Testis (tissue), 3 donors: Measurements from ENCODE around the gene SSTR5. TPM values are rescaled to one million over a fixed set of nuclear protein-coding genes. Genes with fewer than 3 reads are reported as not detected.

ENCODE experiments used
- DNase-seq: peaks from one replicate; pipeline ENCODE4 v3.0.0-alpha.2; 2019
- H3K27ac ChIP-seq, 2 donors: fragments of 200-600 bp; sonication (generic); one replicate each; pipeline ENCODE4 v1.5.1; 2019
- H3K27me3 ChIP-seq: fragments of 200-600 bp; sonication (generic); one replicate; pipeline ENCODE4 v1.5.1; 2019
- H3K36me3 ChIP-seq: fragments of 200-600 bp; sonication (generic); one replicate; pipeline ENCODE4 v1.5.1; 2017; ENCODE audit warnings: low read depth; ENCODE audit errors: missing control alignments
- H3K4me1 ChIP-seq: fragments of 200-600 bp; sonication (generic); one replicate; pipeline ENCODE4 v1.5.1; 2019
- H3K4me3 ChIP-seq, 2 donors: fragments of 200-600 bp; sonication (generic); one replicate each; pipeline ENCODE4 v1.5.1; 2017 to 2019
- H3K9me3 ChIP-seq: fragments of 200-600 bp; sonication (generic); one replicate; pipeline ENCODE4 v1.5.1; 2017
- POLR2A ChIP-seq: fragments of 450-650 bp; IDR thresholded peaks from one replicate; pipeline ENCODE4 v1.6.1; 2017; ENCODE audit warnings: antibody characterized with exemption, mild to moderate bottlenecking, moderate library complexity
- WGBS, 2 donors: methylation state at CpG; one replicate each; pipeline ENCODE4 v1.1.5; 2018; 5-methylcytosine and 5-hydroxymethylcytosine counted together
- intact Hi-C: fragments of 100-400 bp; cut with DNase I; formaldehyde crosslinking; loops from one replicate; pipeline ENCODE4 v1.15.1; 2023; ENCODE audit warnings: low total_unique reads
- polyA plus RNA-seq: library from polyadenylated mRNA; stranded (reverse); fragments of 350-450 nt; fragmentation: Illumina TruSeq; extraction: RNeasy Lipid Tissue Mini Kit (QIAGEN cat#74804); gene quantifications from one replicate; pipeline ENCODE4 v1.2.3, GENCODE V29; 2014; ENCODE audit warnings: low read depth, low replicate concordance; ENCODE audit not compliant: insufficient read depth
- total RNA-seq, 2 donors: library from RNA; depleted of rRNA; stranded (reverse); fragments of >200 nt; gene quantifications; one replicate each; pipeline ENCODE4 v1.2.3, GENCODE V29; 2016
- TF ChIP-seq, protein P1 (sequence below), 3 experiments: fragments of 450-650 bp in 2 of 3; fragments of 200-600 bp in 1 of 3; sonication (generic) in 1 of 3; IDR thresholded peaks; one replicate each; pipeline ENCODE4 v1.5.1; 2016 to 2019; ENCODE audit warnings: antibody characterized with exemption in 3 of 3, mild to moderate bottlenecking in 2 of 3, moderate library complexity in 1 of 3

Gene SSTR5
- total and polyA plus RNA-seq, 3 donors from 2014 or later: 0.31 TPM; not detected in 2

DNA sequence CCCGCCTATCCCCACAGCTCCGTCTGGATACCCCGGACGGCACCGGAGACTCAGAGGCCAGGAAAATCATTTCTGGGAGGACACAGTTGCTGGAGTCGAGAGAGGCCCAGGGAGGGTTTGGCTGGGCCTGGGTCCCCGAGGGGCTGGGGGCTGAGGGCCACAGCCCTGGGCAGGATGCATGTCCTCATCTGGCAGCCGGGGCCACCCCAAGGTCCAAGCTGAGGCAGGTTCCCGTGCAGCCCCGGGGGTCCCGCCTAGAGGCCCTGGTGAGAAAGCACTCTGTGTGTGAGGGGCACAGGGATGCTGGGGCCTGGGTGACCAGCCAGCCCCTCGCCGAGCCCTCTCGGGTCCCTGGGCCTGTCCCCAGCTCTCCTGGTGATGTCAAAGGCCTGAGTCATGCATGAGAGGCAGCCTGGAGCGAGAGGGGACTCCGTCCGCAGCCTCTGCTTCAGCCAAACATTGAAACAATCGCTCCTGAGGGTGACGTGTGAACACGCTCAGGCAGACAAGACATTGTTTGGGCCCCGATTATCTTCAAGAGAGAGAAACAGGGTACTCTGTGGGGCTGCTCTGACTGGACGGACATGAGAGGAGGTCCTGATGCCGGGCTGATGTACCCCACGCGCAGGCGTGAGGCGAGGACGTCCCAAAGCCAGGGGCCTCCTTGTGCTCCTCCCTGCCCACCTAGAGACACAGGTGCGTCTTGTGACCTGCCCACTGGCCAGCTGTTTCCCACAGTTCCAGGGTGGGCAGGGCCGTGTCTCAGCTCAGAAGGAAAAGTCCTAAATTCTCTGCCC is 49.3 kb downstream of the SSTR5 start:
- no peaks in the 10 kb centered on the region for H3K9me3 ChIP-seq
- intact Hi-C loops: no loop called here
- no peaks in the 10 kb centered on the region for H3K27me3 ChIP-seq
- H3K27ac ChIP-seq: no peak overlapping the region
- no peaks in the 10 kb centered on the region for H3K36me3 ChIP-seq
- TF ChIP-seq, protein P1, sequence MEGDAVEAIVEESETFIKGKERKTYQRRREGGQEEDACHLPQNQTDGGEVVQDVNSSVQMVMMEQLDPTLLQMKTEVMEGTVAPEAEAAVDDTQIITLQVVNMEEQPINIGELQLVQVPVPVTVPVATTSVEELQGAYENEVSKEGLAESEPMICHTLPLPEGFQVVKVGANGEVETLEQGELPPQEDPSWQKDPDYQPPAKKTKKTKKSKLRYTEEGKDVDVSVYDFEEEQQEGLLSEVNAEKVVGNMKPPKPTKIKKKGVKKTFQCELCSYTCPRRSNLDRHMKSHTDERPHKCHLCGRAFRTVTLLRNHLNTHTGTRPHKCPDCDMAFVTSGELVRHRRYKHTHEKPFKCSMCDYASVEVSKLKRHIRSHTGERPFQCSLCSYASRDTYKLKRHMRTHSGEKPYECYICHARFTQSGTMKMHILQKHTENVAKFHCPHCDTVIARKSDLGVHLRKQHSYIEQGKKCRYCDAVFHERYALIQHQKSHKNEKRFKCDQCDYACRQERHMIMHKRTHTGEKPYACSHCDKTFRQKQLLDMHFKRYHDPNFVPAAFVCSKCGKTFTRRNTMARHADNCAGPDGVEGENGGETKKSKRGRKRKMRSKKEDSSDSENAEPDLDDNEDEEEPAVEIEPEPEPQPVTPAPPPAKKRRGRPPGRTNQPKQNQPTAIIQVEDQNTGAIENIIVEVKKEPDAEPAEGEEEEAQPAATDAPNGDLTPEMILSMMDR (IDR thresholded peaks at IDR 0.05): no peak
- H3K4me3 ChIP-seq: no peak overlapping the region
- WGBS, 2 donors: 77 to 82% methylated on average over 19 to 30 of the region's 30 CpGs
- peaks cover 8% of the 10 kb centered on the region for H3K4me1 ChIP-seq
- DNase-seq: no peak

DNA sequence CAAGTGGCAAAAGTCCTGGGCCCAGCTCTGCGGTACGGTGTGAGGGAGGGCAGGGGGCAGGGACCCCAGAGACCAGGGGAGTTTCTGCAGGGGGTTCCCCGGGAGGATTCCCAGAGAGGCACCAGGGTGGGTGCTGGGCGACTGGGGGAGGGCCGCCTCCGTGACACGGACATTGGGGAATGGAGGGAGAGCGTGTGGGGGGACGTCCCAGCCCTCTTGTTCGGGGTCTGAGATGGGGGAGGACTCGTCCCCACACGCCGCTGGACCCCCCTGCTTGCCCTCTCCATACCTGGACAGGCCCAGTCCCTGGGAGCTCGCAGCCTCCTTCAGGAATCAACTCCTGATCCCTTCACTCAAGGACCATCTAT is 49.8 kb downstream of the SSTR5 start:
- Histone ChIP-seq H3K9me3 (no peaks in the 10 kb centered on the region), H3K27ac (no peak overlapping the region), H3K27me3 (no peaks in the 10 kb centered on the region), H3K4me1 (peaks cover 2% of the 10 kb centered on the region), H3K36me3 (no peaks in the 10 kb centered on the region), H3K4me3 (no peak overlapping the region)
- TF ChIP-seq POLR2A: no peak
- TF ChIP-seq, protein P1 (IDR thresholded peaks at IDR 0.05): no peak
- intact Hi-C loops: no loop called here
- no peak for DNase-seq
- 81 to 89% methylated on average over 10 to 14 of the region's 14 CpGs for WGBS, 2 donors

DNA sequence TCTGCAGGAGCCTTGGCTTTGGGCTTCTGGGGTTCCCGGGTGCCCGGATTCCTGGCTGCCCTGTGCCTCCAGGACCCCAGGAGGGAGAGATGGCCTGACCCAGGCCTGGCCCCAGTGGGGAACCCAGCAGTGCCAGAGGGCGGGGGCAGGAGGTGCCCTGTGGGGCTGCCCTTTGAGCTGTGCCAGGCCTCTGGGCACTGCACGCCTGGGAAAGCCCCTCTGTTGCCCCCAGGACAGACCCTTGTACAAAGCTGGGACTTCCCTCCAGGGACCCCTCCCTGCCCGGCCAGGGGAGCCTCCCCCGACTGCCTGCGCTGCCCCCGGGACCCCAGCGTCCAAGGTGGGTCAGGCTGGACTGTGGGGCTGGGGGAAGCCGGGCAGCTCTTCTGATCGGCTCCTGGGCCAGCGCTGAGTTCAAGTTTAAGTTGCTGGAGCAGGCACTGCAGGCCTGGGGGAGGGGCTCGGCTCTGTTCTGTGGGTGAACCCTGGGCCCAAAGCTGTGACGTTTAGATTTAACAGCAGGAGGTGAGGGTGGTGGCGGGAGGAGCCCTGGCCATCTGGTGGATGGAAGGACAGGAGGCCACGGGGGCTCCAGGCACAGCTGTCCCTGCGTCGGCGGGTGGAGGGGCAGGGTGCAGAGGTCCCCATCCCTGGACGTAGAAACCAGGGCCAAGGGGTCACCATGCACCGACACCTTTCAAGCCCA is 51.1 kb downstream of the SSTR5 start:
- Histone ChIP-seq H3K27ac (no peak overlapping the region), H3K9me3 (no peaks in the 10 kb centered on the region), H3K4me3 (no peak overlapping the region), H3K27me3 (no peaks in the 10 kb centered on the region), H3K4me1 (no peaks in the 10 kb centered on the region), H3K36me3 (no peaks in the 10 kb centered on the region)
- 73 to 75% methylated on average over 9 to 14 of the region's 21 CpGs for WGBS, 2 donors
- no peak for DNase-seq
- intact Hi-C loops: no loop called here
- TF ChIP-seq, protein P1 (IDR thresholded peaks at IDR 0.05): no peak
- no peak for TF ChIP-seq POLR2A

DNA sequence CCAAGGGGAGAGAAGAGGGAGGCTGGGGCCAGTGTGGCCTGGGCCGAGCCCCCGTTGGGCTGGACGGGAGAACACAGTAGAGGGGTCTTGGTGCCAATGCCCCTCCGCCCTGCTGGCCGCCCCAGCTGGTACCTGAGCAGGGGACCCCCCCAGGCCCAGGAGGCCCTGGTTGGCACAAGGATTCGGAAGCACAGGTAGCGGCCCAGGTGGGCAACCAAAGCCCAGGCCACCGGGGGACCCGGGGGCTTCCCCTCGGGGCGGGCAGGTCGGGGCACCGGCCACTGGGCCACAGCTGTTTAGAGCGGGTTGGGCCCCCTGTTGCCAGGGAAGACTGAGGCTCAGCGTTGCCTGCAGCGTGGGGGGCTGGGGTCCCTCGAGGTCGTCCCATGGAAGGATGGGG is 51.7 kb downstream of the SSTR5 start:
- H3K9me3 ChIP-seq: no peaks in the 10 kb centered on the region
- no peaks in the 10 kb centered on the region for H3K27me3 ChIP-seq
- H3K4me1 ChIP-seq: no peaks in the 10 kb centered on the region
- intact Hi-C loops: no loop called here
- H3K4me3 ChIP-seq: no peak overlapping the region
- 80% methylated on average over 17 of the region's 18 CpGs; no CpG with 5 or more reads in 1 of the 2 donors for WGBS, 2 donors
- no peaks in the 10 kb centered on the region for H3K36me3 ChIP-seq
- no peak overlapping the region for H3K27ac ChIP-seq
- DNase-seq: no peak
- TF ChIP-seq, protein P1 (IDR thresholded peaks at IDR 0.05): no peak
- TF ChIP-seq POLR2A: no peak
